Parathyroid adenoma (tissue), 2 donors: ENCODE measurements around the gene GRAMD1B.

Experiments used
- H2AFZ ChIP-seq: fragments of 300-600 bp; sonication (generic); one replicate; pipeline ENCODE4 v1.7.0; 2017; ENCODE audit warnings: antibody characterized with exemption, mild to moderate bottlenecking
- H3K27ac ChIP-seq: fragments of 300-600 bp; sonication (generic); one replicate; pipeline ENCODE4 v1.7.0; 2017
- H3K27me3 ChIP-seq: fragments of 300-600 bp; sonication (generic); one replicate; pipeline ENCODE4 v1.7.0; 2017; ENCODE audit warnings: low read length; ENCODE audit not compliant: control insufficient read depth, insufficient read depth
- H3K36me3 ChIP-seq: fragments of 300-600 bp; sonication (generic); one replicate; pipeline ENCODE4 v1.7.0; 2017; ENCODE audit warnings: low read length; ENCODE audit not compliant: control insufficient read depth, insufficient read depth
- H3K4me1 ChIP-seq: fragments of 300-600 bp; sonication (generic); one replicate; pipeline ENCODE4 v1.7.0; 2017; ENCODE audit warnings: control low read depth
- H3K4me2 ChIP-seq: fragments of 300-600 bp; sonication (generic); one replicate; pipeline ENCODE4 v1.7.0; 2017; ENCODE audit warnings: low read length
- H3K4me3 ChIP-seq: fragments of 300-600 bp; sonication (generic); one replicate; pipeline ENCODE4 v1.7.0; 2017; ENCODE audit warnings: low read depth, low read length
- H3K79me2 ChIP-seq: fragments of 300-600 bp; sonication (generic); one replicate; pipeline ENCODE4 v1.7.0; 2017; ENCODE audit warnings: control low read depth
- H3K9ac ChIP-seq: fragments of 300-600 bp; sonication (generic); one replicate; pipeline ENCODE4 v1.7.0; 2017; ENCODE audit warnings: mild to moderate bottlenecking
- H3K9me3 ChIP-seq: fragments of 300-600 bp; sonication (generic); one replicate; pipeline ENCODE4 v1.7.0; 2017; ENCODE audit warnings: low read length; ENCODE audit not compliant: control insufficient read depth
- TF ChIP-seq, protein P1 (sequence below): fragments of 300-600 bp; sonication (generic); IDR thresholded peaks from one replicate; pipeline ENCODE4 v1.7.0; 2017; ENCODE audit warnings: antibody characterized with exemption, mild to moderate bottlenecking
- donor health status: primary hyperparathyroidism.

The GRAMD1B gene

DNA sequence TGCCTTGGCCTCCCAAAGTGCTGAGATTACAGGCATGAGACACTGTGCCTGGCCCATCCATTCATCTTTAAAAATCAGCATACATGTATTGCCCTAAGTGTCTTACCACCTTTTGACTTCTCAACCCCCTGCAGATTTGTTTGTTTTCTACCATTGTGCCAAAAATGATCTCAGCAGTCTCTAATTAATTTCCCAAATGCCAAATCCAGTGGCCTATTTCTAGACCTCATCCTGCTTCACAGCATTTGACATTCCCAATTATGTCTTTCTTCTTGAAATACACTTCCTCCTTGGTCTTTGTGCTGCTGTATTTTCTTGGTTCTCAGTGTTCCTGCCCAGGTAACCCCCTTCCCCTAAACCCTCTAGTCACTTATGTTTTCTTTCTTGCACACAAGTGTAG lies 46.0 kb upstream of the GRAMD1B start:
- Histone ChIP-seq H3K4me2 (no peak overlapping the region), H3K4me1 (no peaks in the 10 kb centered on the region), H3K36me3 (no peaks in the 10 kb centered on the region), H3K9ac (no peak overlapping the region), H3K27me3 (no peaks in the 10 kb centered on the region), H3K79me2 (no peaks in the 10 kb centered on the region), H2AFZ (no peak overlapping the region), H3K9me3 (no peaks in the 10 kb centered on the region), H3K4me3 (no peak overlapping the region), H3K27ac (no peak overlapping the region)
- TF ChIP-seq, protein P1, sequence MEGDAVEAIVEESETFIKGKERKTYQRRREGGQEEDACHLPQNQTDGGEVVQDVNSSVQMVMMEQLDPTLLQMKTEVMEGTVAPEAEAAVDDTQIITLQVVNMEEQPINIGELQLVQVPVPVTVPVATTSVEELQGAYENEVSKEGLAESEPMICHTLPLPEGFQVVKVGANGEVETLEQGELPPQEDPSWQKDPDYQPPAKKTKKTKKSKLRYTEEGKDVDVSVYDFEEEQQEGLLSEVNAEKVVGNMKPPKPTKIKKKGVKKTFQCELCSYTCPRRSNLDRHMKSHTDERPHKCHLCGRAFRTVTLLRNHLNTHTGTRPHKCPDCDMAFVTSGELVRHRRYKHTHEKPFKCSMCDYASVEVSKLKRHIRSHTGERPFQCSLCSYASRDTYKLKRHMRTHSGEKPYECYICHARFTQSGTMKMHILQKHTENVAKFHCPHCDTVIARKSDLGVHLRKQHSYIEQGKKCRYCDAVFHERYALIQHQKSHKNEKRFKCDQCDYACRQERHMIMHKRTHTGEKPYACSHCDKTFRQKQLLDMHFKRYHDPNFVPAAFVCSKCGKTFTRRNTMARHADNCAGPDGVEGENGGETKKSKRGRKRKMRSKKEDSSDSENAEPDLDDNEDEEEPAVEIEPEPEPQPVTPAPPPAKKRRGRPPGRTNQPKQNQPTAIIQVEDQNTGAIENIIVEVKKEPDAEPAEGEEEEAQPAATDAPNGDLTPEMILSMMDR: no peak

DNA sequence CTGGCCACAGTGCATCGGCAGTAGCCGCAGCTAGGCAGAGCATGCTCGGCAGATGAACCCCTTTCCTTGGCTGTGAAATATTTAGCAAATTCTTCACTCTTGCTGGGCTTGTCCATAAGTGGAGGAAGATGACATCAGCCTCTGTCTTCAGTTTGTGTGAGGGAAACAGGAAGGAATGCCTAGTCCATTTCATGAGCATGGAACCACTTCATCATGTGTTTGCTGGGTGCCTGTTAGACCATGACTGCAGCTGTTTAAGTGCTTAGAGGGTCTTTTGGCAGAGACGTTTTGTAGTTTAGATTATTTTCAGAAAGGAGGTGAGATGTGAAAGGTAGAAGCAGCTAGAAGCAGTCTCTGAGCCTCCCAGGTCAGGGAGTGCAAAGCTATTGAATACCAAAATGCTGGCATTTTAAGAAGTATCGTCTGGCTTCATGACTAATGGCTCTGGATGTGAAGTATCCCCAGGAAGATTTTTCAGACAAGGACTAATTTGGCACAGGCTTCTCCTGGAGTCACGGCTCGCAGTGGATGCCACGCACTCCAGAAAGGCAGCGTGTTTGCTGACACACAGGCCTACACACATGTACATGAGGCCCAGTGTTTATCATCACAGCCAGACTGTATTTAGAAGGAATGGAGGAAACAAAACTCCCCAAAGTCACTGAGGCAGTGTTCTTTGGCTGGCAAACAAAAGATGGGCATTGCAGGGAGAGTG lies 43.1 kb upstream of the GRAMD1B start:
- Histone ChIP-seq H3K79me2 (no peaks in the 10 kb centered on the region), H3K36me3 (no peaks in the 10 kb centered on the region), H2AFZ (no peak overlapping the region), H3K27ac (no peak overlapping the region), H3K4me1 (no peaks in the 10 kb centered on the region), H3K9me3 (no peaks in the 10 kb centered on the region), H3K27me3 (no peaks in the 10 kb centered on the region), H3K4me3 (no peak overlapping the region), H3K4me2 (no peak overlapping the region), H3K9ac (no peak overlapping the region)
- TF ChIP-seq, protein P1: no peak

- Histone ChIP-seq H3K9me3 (no peaks in the 10 kb centered on the region), H3K4me3 (no peak overlapping the region), H2AFZ (no peak overlapping the region), H3K4me2 (no peak overlapping the region), H3K27ac (no peak overlapping the region), H3K36me3 (no peaks in the 10 kb centered on the region), H3K27me3 (no peaks in the 10 kb centered on the region), H3K9ac (no peak overlapping the region), H3K4me1 (no peaks in the 10 kb centered on the region), H3K79me2 (no peaks in the 10 kb centered on the region)
- TF ChIP-seq, protein P1: no peak
Observed at GRCh38 chr11:123388640-123389039, 41.4 kb upstream of the GRAMD1B start.

GRCh38 chr11:123390146-123390545 lies 39.9 kb upstream of the GRAMD1B start:
- Histone ChIP-seq H3K9me3 (no peaks in the 10 kb centered on the region), H2AFZ (no peak overlapping the region), H3K36me3 (no peaks in the 10 kb centered on the region), H3K9ac (no peak overlapping the region), H3K27me3 (no peaks in the 10 kb centered on the region), H3K4me1 (no peaks in the 10 kb centered on the region), H3K79me2 (no peaks in the 10 kb centered on the region), H3K27ac (no peak overlapping the region), H3K4me3 (no peak overlapping the region), H3K4me2 (no peak overlapping the region)
- TF ChIP-seq, protein P1: no peak

- no peak overlapping the region for H2AFZ ChIP-seq
- H3K9me3 ChIP-seq: no peaks in the 10 kb centered on the region
- no peaks in the 10 kb centered on the region for H3K79me2 ChIP-seq
- no peak overlapping the region for H3K27ac ChIP-seq
- H3K4me1 ChIP-seq: no peaks in the 10 kb centered on the region
- H3K9ac ChIP-seq: no peak overlapping the region
- no peaks in the 10 kb centered on the region for H3K27me3 ChIP-seq
- no peak overlapping the region for H3K4me3 ChIP-seq
- H3K4me2 ChIP-seq: no peak overlapping the region
- no peaks in the 10 kb centered on the region for H3K36me3 ChIP-seq
- TF ChIP-seq, protein P1: no peak
Observed at GRCh38 chr11:123391646-123392348, 38.3 kb upstream of the GRAMD1B start.
